Heart right ventricle (tissue), 16 donors: ENCODE results near the gene MAMDC2. TPM values are rescaled to one million over a fixed set of nuclear protein-coding genes. Genes with fewer than 3 reads are reported as not detected.
A peak's percentile ranks its signal among the peaks of the same experiment; 100 is the strongest.
"Not testable (repeated sequence)": the region's sequence is repeated elsewhere in the genome, so short reads cannot be mapped to it uniquely, and the experiment has no call there.

Experiments
- ATAC-seq, 8 donors: fragments of 200-7000 bp; cut with Tn5 transposase; one replicate each; pipeline ENCODE4 v1.9.1; 2020; ENCODE audit warnings: mild to moderate bottlenecking in 8 of 8, moderate library complexity in 8 of 8, moderate number of reproducible peaks in 1 of 8
- DNase-seq, 2 donors: peaks; one replicate each; pipeline ENCODE4 v3.0.0-alpha.2; 2020
- H3K27ac ChIP-seq, 10 donors: fragments of 200-600 bp; sonication (generic) in 2 of 10; one replicate each; pipeline versions ENCODE4 v1.5.0 to v1.8.0; 2020 to 2022; ENCODE audit warnings: mild to moderate bottlenecking in 3 of 10
- H3K27me3 ChIP-seq, 7 donors: fragments of 200-600 bp; one replicate each; pipeline ENCODE4 v1.8.0; 2021 to 2022; ENCODE audit warnings: mild to moderate bottlenecking in 2 of 7
- H3K36me3 ChIP-seq, 9 donors: fragments of 200-600 bp; sonication (generic) in 1 of 9; one replicate each; pipeline versions ENCODE4 v1.5.0 to v1.8.0; 2020 to 2022; ENCODE audit warnings: mild to moderate bottlenecking in 2 of 9
- H3K4me1 ChIP-seq, 9 donors: fragments of 200-600 bp; sonication (generic) in 1 of 9; one replicate each; pipeline versions ENCODE4 v1.5.0 to v1.8.0; 2020 to 2022; ENCODE audit warnings: mild to moderate bottlenecking in 4 of 9
- H3K4me3 ChIP-seq, 10 donors: fragments of 200-600 bp; sonication (generic) in 2 of 10; one replicate each; pipeline versions ENCODE4 v1.5.0 to v1.8.0; 2020 to 2022; ENCODE audit warnings: mild to moderate bottlenecking in 7 of 10, moderate library complexity in 2 of 10
- H3K9me3 ChIP-seq, 11 donors: fragments of 200-600 bp in 10 of 11; sonication (generic) in 2 of 11; one replicate each; pipeline versions ENCODE4 v1.5.0 to v1.8.0; 2013 to 2022; ENCODE audit warnings: mild to moderate bottlenecking in 2 of 11, control low read depth in 1 of 11, moderate library complexity in 1 of 11
- WGBS, 2 donors: extraction: QIAGEN DNeasy Blood & Tissue Kit; methylation state at CpG; one replicate each; pipeline ENCODE4 v1.1.7; 2013; ENCODE audit warnings: inconsistent platforms in 1 of 2; 5-methylcytosine and 5-hydroxymethylcytosine counted together
- intact Hi-C, 10 donors: fragments of 100-400 bp; cut with DNase I; formaldehyde crosslinking; loops; one replicate each; pipeline versions ENCODE4 v1.11.1 to v1.14.2; 2022
- polyA plus RNA-seq, 2 donors: library from polyadenylated mRNA; stranded (reverse); fragments of 200-250 nt; gene quantifications; one replicate each; pipeline ENCODE4 v1.2.3, GENCODE V29; 2013
- total RNA-seq, 10 donors: library from RNA; stranded (reverse); fragmentation: NEBNext Ultra II Directional in 3 of 10; extraction: Animal tissue kit (Norgen Biotek cat#: 25700) in 3 of 10; gene quantifications; one replicate each; pipeline versions ENCODE4 v1.2.1 to v1.2.4, GENCODE V29; 2021 to 2023
- TF ChIP-seq, protein P1 (sequence below), 9 donors: fragments of 200-600 bp; sonication (generic) in 2 of 9; IDR thresholded peaks; one replicate each; pipeline versions ENCODE4 v1.5.0 to v1.8.0; 2021 to 2022; ENCODE audit warnings: antibody characterized with exemption in 9 of 9, mild to moderate bottlenecking in 5 of 9, moderate library complexity in 1 of 9
- donor health status: Arrhythmogenic right ventricular cardiomyopathy.
- donor health status: ischemic (EF 13 %, LVEDD 7.1; RV severe dilation, severe dysfunction).
- donor health status: healthy with polysubstance abuse.
- donor health status: DM: no; HTN: yes; CAD: no.
- donor health status: DM: no; HTN: no; CAD: no.
- donor health status: ischemic (EF 25% LVEDD 6.9; RV normal size, moderate dysfunction).
- donor health status: ischemic (EF 25% LVEDD 5.7; RV mildly dilated, moderate dysfunction).
- donor health status: healthy.
- donor health status: DM: yes; HTN: yes; CAD: no.
- donor health status: Ischemic cardiomyopathy.
- donor health status: ischemic (EF 35%, LVEDD 5.7; RV mildly dilated, moderate dysfunction).
- donor health status: nonischemic (EF 11% LVEDD 7.7; RV severe dilation, severe dysfunction).
- donor health status: DM: yes; HTN: yes; CAD: no.
- donor health status: PGD.
- donor health status: ischemic (EF 29% LVEDD 5.4; RV normal size, mild dysfunction).
- donor health status: nonischemic (EF 23%, LVEDD 6.1; RV moderate dilation, normal function).

The MAMDC2 gene
- total and polyA plus RNA-seq, 12 donors, result 2.3 to 11.8 (median 5.8) TPM

DNA sequence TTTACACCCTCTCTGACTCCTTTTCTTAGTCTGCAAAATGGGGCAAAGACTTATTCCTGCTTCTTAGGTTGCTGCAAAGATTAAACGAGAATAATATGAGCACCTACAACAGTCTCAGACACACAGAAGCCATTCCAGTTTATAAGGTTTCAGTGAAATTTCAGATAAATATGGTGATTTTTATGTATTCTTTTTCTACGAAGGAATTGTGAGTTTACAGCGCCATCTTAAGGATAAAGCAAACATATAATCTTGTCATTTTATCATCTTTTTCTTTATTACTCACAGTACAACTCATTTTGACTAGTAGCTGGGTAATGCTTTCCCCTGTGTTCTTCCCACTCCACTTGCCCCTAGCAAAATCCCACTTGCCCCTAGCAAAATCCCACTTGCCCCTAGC is 185.9 kb downstream of the MAMDC2 start:
- peak overlapping the region in 4 of 10 donors; percentile 2 to 64 (median 42) for H3K27ac ChIP-seq
- DNase-seq (no peak), ATAC-seq (peak in 4 of 8 donors; percentile 20 to 60 (median 42))
- 54 to 58% methylated on average over 3 of the region's 3 CpGs for WGBS, 2 donors
- intact Hi-C loops, result loop anchor here in 8 of 10 donors (2.0 to 10.0 kb wide), 4 partner anchors 255 to 265 kb away; no protein-coding TSS in a partner anchor
- no peaks in the 10 kb centered on the region for H3K27me3 ChIP-seq
- TF ChIP-seq, protein P1, sequence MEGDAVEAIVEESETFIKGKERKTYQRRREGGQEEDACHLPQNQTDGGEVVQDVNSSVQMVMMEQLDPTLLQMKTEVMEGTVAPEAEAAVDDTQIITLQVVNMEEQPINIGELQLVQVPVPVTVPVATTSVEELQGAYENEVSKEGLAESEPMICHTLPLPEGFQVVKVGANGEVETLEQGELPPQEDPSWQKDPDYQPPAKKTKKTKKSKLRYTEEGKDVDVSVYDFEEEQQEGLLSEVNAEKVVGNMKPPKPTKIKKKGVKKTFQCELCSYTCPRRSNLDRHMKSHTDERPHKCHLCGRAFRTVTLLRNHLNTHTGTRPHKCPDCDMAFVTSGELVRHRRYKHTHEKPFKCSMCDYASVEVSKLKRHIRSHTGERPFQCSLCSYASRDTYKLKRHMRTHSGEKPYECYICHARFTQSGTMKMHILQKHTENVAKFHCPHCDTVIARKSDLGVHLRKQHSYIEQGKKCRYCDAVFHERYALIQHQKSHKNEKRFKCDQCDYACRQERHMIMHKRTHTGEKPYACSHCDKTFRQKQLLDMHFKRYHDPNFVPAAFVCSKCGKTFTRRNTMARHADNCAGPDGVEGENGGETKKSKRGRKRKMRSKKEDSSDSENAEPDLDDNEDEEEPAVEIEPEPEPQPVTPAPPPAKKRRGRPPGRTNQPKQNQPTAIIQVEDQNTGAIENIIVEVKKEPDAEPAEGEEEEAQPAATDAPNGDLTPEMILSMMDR (IDR thresholded peaks at IDR 0.05), result peak in 6 of 9 donors; percentile 7 to 55 (median 42)
- no peaks in the 10 kb centered on the region for H3K9me3 ChIP-seq
- peaks cover 0 to 10% (median 0%) of the 10 kb centered on the region in 9 donors for H3K36me3 ChIP-seq
- H3K4me3 ChIP-seq, result peak overlapping the region in 2 of 10 donors; percentile 16 to 21
- H3K4me1 ChIP-seq, result peaks cover 0 to 19% (median 8%) of the 10 kb centered on the region in 9 donors

DNA sequence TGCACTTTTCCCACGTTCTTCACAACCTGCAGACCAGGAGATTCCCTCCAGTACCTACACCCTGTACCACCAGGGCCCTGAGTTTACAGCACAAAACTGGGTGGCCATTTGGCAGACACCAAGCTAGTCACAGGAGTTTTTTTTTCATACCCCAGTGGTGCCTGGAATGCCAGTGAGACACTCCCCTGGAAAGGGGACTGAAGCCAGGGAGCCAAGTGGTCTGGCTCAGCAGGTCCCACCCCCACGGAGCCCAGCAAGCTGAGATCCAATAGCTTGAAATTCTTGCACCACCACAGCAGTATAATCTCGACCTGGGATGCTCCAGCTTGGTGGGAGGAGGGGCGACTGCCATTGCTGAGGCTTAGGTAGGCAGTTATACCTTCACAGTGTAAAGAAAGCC is 188.8 kb downstream of the MAMDC2 start:
- H3K4me3 ChIP-seq, result no peak overlapping the region
- H3K27ac ChIP-seq, result no peak overlapping the region
- peaks cover 0 to 19% (median 8%) of the 10 kb centered on the region in 9 donors for H3K4me1 ChIP-seq
- ATAC-seq, result no peak
- intact Hi-C loops, result loop anchor here in 1 of 10 donors (5.0 kb wide), 1 partner anchor 265 kb away; no protein-coding TSS in a partner anchor
- no peaks in the 10 kb centered on the region for H3K27me3 ChIP-seq
- no peaks in the 10 kb centered on the region for H3K36me3 ChIP-seq
- 38 to 52% methylated on average over 4 of the region's 4 CpGs for WGBS, 2 donors
- TF ChIP-seq, protein P1 (IDR thresholded peaks at IDR 0.05), result no peak
- peaks cover 0 to 8% (median 0%) of the 10 kb centered on the region in 11 donors for H3K9me3 ChIP-seq
- no peak for DNase-seq

DNA sequence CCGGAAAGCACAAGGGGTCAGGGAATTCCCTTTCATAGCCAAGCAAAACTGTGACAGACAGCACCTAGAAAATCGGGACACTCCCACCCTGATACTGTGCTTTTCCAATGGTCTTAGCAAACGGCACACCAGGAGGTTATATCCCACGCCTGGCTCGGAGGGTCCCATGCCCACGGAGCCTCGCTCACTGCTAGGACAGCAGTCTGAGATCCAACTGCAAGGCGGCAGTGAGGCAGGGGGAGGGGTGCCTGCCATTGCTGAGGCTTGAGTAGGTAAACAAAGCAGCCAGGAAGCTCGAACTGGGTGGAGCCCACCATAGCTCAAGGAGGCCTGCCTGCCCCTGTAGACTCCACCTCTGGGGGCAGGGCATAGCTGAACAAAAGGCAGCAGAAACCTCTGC is 190.6 kb downstream of the MAMDC2 start:
- H3K4me1 ChIP-seq, H3K36me3 ChIP-seq, H3K4me3 ChIP-seq, H3K27ac ChIP-seq, H3K27me3 ChIP-seq, ATAC-seq, DNase-seq: not testable (repeated sequence)
- 90 to 93% methylated on average over 9 of the region's 9 CpGs for WGBS, 2 donors
- intact Hi-C loops, result loop anchor here in 1 of 10 donors (5.0 kb wide), 1 partner anchor 267 kb away; no protein-coding TSS in a partner anchor
- H3K9me3 ChIP-seq, result peaks cover 0 to 16% (median 0%) of the 10 kb centered on the region in 11 donors

DNA sequence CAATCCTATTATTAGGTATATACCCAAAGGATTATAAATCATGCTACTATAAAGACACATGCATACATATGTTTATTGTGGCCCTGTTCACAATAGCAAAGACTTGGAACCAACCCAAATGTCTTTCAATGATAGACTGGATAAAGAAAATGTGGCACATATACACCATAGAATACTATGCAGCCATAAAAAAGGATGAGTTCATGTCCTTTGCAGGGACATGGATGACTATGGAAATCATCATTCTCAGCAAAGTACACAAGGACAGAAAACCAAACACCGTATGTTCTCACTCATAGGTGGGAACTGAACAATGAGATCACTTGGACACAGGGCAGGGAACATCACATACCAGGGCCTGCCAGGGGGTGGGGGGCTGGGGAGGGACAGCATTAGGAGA is 202.3 kb downstream of the MAMDC2 start:
- H3K27ac ChIP-seq, ATAC-seq, intact Hi-C loops, H3K36me3 ChIP-seq, H3K4me3 ChIP-seq, DNase-seq, H3K4me1 ChIP-seq, H3K27me3 ChIP-seq, H3K9me3 ChIP-seq: not testable (repeated sequence)
- 96 to 97% methylated on average over 1 of the region's 1 CpG for WGBS, 2 donors

DNA sequence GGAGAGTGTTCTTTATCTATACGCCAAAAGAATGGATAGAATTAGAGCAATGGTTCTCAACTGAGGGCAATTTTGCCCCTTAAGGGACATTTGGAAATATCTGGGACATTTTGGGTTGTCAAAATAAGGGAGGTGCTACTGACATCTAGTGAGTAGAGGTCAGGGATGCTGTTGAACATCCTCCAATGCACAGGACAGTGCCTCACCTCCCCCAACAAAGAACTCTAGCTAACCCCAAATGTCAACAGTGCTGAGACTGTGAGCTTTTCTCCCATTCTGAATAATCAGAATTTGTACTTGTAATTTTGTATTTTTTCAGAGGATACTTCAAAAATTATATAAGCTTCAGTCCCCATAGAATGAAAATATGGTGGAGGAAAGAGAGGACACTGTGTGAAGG is 206.6 kb downstream of the MAMDC2 start:
- Histone ChIP-seq H3K4me3 (no peak overlapping the region), H3K27me3 (no peaks in the 10 kb centered on the region), H3K36me3 (no peaks in the 10 kb centered on the region), H3K4me1 (no peaks in the 10 kb centered on the region), H3K27ac (no peak overlapping the region), H3K9me3 (peaks cover 0 to 7% (median 0%) of the 10 kb centered on the region in 11 donors)
- ATAC-seq, result no peak
- no peak for DNase-seq
- 96 to 98% methylated on average over 1 of the region's 1 CpG for WGBS, 2 donors
- TF ChIP-seq, protein P1 (IDR thresholded peaks at IDR 0.05), result no peak
- intact Hi-C loops, result loop anchor here in 1 of 10 donors (10.0 kb wide), 3 partner anchors 125 to 495 kb away; no protein-coding TSS in a partner anchor
